GM18505 (cell line): Measurements from ENCODE around the gene ZNF66.
A peak's percentile ranks its signal among the peaks of the same experiment; 100 is the strongest.
"Not testable (repeated sequence)": the region's sequence is repeated elsewhere in the genome, so short reads cannot be mapped to it uniquely, and the experiment has no call there.

Source experiments
- ATAC-seq: cut with Tn5 transposase; IDR thresholded peaks from one replicate; pipeline ENCODE4 v1.9.1; 2021; ENCODE audit not compliant: unreplicated experiment
- POLR2A ChIP-seq: IDR thresholded peaks from 4 replicates; pipeline ENCODE4 v1.6.1; 2011; ENCODE audit warnings: borderline replicate concordance; ENCODE audit not compliant: insufficient read depth, insufficient read length; ENCODE audit errors: extremely low read depth

Gene ZNF66

DNA sequence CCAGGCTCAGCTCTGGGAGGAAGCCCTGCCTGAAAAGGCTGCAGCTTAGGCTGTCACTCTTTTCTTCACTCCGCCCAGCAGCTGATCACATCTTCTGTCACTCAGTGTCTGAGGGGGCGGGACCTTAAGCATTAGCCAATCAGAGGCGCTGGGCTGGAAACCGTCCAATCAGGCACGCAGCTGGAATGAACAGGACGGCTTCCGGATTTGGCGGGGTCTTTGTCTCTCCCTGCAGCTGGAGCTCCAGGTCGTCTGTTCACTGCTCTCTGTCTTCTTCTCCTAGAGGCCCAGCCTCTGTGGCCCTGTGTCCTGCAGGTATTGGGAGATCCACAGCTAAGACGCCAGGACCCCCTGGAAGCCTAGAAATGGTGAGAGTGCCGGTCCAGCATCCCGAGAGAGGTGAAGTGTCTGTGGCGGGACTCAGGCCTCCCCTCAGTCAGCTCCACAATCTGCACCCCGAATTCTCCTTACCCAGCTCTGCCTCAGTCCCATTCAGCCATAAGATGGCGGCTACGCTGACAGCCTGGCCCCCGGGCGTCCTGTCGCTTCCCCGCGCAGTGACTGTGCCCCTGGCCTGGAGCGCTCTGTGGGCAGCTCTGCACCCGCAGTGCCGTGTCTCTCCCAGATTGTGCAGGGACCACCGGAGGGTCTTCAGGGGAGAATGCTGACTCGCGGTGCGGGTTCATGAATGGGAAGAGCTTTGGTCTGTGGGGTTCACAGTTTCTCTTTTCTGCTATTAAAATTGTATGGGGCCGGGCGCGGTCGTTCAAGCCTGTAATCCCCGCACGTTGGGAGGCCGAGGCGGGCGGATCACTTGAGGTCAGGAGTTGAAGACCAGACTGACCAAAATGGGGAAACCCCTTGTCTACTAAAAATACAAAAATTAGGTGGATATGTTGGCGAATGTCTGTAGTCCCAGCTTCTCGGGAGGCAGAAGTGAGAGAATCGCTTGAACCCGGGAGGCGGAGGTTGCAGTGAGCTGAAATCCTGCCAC, at the start of gene ZNF66:
ZNF66 (plus strand) TSS at position 222 of the 994 bp plus-strand sequence; CDS start at position 366, 144 bp downstream.
- peak; percentile 83 for TF ChIP-seq POLR2A
- peak; percentile 98 for ATAC-seq

DNA sequence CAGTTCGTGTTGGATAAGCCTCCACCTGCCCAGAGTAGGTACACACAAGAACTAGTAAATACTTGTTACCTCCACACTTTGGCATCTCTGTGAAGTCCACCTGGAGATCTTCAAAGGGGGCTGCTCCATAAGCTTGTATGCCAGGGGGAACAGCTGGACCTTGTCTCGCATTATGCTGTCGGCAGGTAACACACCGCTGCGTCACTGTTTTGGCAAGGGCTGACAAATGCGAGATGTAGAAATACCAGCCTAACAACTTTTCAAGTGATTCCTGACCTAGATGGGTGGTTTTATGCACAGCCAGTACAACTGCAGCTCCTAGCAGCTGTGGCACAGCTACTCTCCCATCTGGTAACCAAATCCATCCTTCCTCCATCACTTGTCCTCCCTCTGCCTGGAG, 25.9 kb upstream of the ZNF66 start:
- ATAC-seq = not testable (repeated sequence)

DNA sequence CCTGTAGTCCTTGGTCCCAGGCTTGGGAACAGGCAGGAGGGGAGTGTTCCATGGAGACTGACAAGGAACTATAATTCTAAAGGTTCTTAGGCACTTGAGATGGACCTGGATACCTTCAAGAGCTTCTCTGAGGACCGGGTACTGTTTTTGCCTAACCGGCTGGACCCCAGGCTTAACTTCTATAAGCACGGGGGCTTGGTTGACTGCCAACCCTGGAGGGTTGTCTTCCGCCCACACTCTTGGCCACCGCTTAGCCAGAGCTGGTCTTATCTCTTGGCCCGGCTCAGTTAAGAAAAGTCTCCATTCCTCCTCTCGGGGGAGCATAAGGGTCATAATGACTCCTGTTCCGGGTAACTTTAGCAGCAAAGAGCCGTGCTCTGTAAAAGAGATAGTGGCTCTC, 23.8 kb upstream of the ZNF66 start:
- not testable (repeated sequence) for ATAC-seq

DNA sequence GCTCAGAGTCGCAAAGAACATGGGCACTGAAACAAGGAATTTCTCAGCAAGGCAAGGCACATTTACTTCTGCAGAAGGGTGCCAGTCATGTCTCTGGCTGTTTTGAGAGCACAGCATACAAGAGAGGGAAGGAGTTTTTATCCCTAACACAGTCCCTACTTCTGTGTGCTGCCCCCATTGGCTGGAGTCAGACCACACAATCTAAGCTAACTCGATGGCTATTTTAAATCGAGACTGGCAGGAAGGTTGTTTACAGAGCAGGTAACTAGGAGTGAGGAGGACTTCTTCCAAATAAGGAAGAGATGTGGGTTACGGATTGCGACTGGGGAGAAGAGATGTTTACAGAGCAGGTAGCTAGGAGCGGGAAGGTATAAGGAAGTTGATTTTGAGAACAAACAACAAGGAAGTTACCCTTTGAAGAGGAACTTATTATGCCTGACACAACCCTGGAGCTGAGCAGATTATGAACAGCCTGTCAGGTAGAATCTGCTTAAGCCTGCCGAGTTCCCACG, 6.8 kb upstream of the ZNF66 start:
- ATAC-seq = not testable (repeated sequence)

DNA sequence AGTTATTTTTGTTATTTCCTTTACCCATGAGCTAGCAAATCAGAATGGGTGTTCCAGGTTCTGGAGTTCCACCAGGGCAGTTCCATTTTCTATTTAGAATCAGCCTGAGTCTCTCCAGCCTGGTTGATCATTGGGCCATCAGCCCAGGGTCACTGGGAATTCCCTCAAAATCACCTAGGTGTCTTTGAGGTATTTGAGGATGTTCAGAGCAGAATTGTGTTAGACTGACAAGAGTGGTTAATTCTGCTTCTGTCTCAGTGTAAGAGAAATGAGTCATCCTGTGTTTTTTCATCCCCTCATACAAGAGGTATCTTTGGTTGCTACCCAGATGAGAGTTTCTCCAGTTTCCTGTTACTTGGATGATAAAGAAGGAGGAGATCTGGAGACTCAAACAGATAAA, 11.7 kb downstream of the ZNF66 start:
- ATAC-seq = no peak
- TF ChIP-seq POLR2A = no peak

DNA sequence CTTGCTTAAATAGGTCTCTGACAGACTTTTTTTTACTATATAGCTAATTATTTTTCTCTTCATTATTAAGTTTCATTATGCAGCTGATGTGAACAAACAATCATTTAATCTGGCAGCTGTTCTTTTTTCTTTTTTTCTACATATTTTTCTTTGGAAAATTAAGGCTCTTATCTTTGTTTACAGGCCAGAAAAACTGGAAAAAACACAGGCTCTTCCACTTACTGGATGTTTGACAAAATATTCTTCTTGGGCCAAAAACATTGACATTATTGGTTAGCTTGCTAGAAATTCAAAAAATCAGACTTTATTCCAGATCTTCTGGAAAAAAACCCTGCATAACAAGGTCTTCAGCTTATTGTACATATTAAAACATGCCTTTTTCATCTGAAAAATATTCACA, 15.7 kb downstream of the ZNF66 start:
- no peak for TF ChIP-seq POLR2A
- ATAC-seq = no peak

DNA sequence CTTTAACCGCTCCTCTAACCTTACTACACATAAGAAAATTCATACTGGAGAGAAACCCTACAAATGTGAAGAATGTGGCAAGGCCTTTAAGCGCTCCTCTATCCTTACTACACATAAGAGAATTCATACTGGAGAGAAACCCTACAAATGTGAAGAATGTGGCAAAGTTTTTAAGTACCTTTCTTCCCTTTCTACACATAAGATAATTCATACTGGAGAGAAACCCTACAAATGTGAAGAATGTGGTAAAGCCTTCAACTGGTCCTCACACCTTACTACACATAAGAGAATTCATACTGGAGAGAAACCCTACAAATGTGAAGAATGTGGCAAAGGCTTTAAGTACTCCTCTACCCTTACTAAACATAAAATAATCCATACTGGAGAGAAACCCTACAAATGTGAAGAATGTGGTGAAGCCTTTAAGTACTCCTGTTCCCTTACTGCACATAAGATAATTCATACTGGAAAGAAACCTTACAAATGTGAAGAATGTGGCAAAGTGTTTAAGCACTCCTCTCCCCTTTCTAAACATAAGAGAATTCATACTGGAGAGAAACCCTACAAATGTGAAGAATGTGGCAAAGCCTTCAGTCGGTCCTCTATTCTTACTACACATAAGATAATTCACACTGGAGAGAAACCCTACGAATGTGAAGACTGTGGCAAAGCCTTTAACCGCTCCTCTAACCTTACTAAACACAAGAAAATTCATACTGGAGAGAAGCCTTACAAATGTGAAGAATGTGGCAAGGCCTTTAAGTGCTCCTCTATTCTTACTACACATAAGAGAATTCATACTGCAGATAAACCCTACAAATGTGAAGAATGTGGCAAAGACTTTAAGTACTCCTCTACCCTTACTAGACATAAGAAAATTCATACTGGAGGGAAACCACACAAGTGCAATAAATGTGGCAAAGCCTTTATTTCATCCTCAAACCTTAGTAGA, 30.5 kb downstream of the ZNF66 start:
- ATAC-seq = not testable (repeated sequence)

DNA sequence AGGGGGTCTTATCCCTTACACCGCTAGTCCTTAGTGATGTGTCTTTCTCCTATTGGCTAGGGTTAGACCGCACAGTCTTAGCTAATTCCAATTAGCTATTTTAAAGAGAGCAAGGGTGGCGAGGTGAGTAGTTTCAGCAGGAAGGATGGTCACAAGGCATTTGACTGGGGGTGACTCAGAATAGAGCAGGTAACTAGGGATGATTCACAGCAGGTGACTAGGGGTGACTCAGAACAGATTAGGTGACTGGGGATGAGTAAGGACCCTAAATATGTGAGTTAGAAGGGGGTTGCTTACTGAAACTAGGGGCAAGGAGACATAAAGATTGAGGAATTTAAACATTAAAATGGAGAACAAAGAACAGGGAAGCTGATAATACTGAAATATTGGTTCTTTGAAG, 64.3 kb downstream of the ZNF66 start:
- no peak for ATAC-seq
- TF ChIP-seq POLR2A = no peak
